Kidney (tissue), 14 donors: ENCODE results near the gene RP9. TPM values are rescaled to one million over a fixed set of nuclear protein-coding genes. Genes with fewer than 3 reads are reported as not detected.

Experiments used
- DNase-seq, 5 donors: peaks; one replicate each; pipeline ENCODE4 v3.0.0-alpha.2; 2013 to 2020
- FAIRE-seq: peaks from 2 replicates; lab custom pipeline; 2012; peaks lifted over from hg19 to GRCh38; lab: Jason Lieb, UNC
- H3K27ac ChIP-seq, 2 donors: one replicate each; pipeline ENCODE4 v1.7.0; 2013; ENCODE audit warnings: low read depth in 2 of 2, low read length in 2 of 2, inconsistent platforms in 1 of 2
- H3K27me3 ChIP-seq: one replicate; pipeline ENCODE4 v1.7.1; 2013; ENCODE audit warnings: low read length, inconsistent platforms; ENCODE audit not compliant: control insufficient read depth, insufficient read depth
- H3K36me3 ChIP-seq, 3 donors: one replicate each; pipeline versions ENCODE4 v1.7.0 to v1.7.1; 2013; ENCODE audit warnings: low read length in 3 of 3, control low read depth in 1 of 3, inconsistent platforms in 1 of 3; ENCODE audit not compliant: insufficient read depth in 3 of 3, control insufficient read depth in 2 of 3
- H3K4me1 ChIP-seq, 3 donors: one replicate each; pipeline versions ENCODE4 v1.7.0 to v1.7.1; 2013; ENCODE audit warnings: low read length in 3 of 3, inconsistent platforms in 1 of 3, low read depth in 1 of 3; ENCODE audit not compliant: control insufficient read depth in 2 of 3, insufficient read depth in 2 of 3
- H3K4me3 ChIP-seq, 3 donors: one replicate each; pipeline versions ENCODE4 v1.7.0 to v1.8.1; 2013; ENCODE audit warnings: low read length in 3 of 3, control low read depth in 1 of 3, inconsistent platforms in 1 of 3
- H3K9ac ChIP-seq, 3 donors: one replicate each; pipeline versions ENCODE4 v1.7.0 to v1.7.1; 2013; ENCODE audit warnings: low read length in 3 of 3, control low read depth in 1 of 3, inconsistent platforms in 1 of 3
- H3K9me3 ChIP-seq, 3 donors: one replicate each; pipeline versions ENCODE4 v1.7.0 to v1.7.1; 2013; ENCODE audit warnings: low read length in 3 of 3, control low read depth in 1 of 3, inconsistent platforms in 1 of 3; ENCODE audit not compliant: control insufficient read depth in 2 of 3, insufficient read depth in 1 of 3
- intact Hi-C: fragments of 100-400 bp; cut with DNase I; formaldehyde crosslinking; loops from one replicate; pipeline ENCODE4 v1.11.1; 2022
- polyA plus RNA-seq: library from polyadenylated mRNA; stranded (reverse); fragments of 350-450 nt; fragmentation: Illumina TruSeq; extraction: RNeasy Lipid Tissue Mini Kit (QIAGEN cat#74804); gene quantifications from one replicate; pipeline ENCODE4 v1.2.3, GENCODE V29; 2014; ENCODE audit warnings: low read depth, low replicate concordance; ENCODE audit not compliant: insufficient read depth
- total RNA-seq: library from RNA; stranded (reverse); fragmentation: NEBNext Ultra II Directional; extraction: Animal tissue kit (Norgen Biotek cat#: 25700); gene quantifications from one replicate; pipeline ENCODE4 v1.2.1, GENCODE V29; 2021
- TF ChIP-seq, protein P1 (sequence below): IDR thresholded peaks from 3 replicates; pipeline ENCODE4 v1.5.1; 2012; ENCODE audit warnings: mild to moderate bottlenecking, moderate library complexity, borderline replicate concordance; ENCODE audit not compliant: insufficient read depth; ENCODE audit errors: extremely low read depth
- donor health status: control.
- donor health status: control.
- donor health status: control.
- donor health status: control.
- donor health status: control.
- donor health status: DM: yes; HTN: yes; CAD: no.
- donor health status: Normal renal cell carcinoma (clear cell type).

RP9 gene
- total and polyA plus RNA-seq, 2 donors from 2014 or later, result 11.3 to 26.1 TPM

DNA sequence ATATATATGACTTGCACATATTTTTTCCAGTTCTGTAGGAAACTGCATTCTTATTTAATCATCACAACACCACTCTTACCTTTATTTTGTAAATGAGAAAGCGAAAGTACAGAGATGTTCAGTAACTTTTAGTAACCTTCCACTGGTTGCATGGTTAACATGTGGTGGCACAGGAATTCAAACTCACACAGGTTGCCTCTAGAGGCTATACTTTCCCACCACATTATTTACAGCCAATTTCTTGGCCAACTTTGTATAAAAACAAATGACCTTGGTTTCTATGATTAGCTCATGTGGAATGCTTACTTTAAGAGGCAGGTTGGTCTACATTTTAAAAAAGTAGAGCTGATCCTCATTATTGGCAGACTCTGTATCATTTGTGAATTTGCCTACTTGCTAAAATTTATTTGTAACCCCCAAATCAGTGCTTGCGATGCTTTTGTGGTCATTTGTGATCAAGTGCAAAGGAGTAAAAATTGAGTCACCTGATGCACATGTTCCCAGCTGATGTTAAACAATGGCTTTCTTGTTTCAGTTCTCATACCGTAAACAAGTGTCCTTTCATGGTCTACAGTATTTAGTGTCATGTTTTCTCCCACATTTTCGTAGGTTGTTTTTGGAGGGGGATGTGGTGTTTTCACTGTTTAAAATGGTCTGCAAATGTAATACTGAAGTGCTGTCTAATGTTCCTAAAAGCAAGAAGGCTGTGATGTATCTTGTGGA, 35.0 kb upstream of the RP9 start:
- H3K27me3 ChIP-seq, result no peaks in the 10 kb centered on the region
- no peaks in the 10 kb centered on the region for H3K36me3 ChIP-seq
- H3K4me1 ChIP-seq, result peaks cover 0 to 3% (median 0%) of the 10 kb centered on the region in 3 donors
- H3K9me3 ChIP-seq, result peaks cover 0 to 4% (median 2%) of the 10 kb centered on the region in 3 donors
- intact Hi-C loops, result no loop called here
- H3K27ac ChIP-seq, result no peak overlapping the region
- TF ChIP-seq, protein P1, sequence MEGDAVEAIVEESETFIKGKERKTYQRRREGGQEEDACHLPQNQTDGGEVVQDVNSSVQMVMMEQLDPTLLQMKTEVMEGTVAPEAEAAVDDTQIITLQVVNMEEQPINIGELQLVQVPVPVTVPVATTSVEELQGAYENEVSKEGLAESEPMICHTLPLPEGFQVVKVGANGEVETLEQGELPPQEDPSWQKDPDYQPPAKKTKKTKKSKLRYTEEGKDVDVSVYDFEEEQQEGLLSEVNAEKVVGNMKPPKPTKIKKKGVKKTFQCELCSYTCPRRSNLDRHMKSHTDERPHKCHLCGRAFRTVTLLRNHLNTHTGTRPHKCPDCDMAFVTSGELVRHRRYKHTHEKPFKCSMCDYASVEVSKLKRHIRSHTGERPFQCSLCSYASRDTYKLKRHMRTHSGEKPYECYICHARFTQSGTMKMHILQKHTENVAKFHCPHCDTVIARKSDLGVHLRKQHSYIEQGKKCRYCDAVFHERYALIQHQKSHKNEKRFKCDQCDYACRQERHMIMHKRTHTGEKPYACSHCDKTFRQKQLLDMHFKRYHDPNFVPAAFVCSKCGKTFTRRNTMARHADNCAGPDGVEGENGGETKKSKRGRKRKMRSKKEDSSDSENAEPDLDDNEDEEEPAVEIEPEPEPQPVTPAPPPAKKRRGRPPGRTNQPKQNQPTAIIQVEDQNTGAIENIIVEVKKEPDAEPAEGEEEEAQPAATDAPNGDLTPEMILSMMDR, result no peak
- FAIRE-seq (no peak), DNase-seq (no peak)
- H3K4me3 ChIP-seq, result no peak overlapping the region
- no peak overlapping the region for H3K9ac ChIP-seq

DNA sequence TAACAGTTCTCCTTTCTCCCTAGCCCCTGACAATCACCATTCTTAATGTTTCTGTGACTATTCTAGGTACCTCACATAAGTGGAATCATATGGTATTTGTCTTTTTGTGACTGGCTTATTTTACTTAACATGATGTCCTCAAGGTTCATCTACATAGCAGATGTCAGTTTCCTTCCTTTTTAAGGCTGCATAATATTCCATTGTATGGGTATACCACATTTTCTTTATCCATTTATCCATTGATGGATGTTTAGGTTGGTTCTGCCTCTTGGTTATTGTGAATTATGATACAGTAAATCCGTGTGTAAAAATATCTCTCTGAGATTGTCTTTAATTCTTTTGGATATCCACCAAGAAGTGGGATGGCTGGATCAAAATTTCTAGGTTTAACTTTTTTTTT, 33.4 kb upstream of the RP9 start:
- intact Hi-C loops, result no loop called here
- H3K9me3 ChIP-seq, result peaks cover 0 to 4% (median 2%) of the 10 kb centered on the region in 3 donors
- DNase-seq (no peak), FAIRE-seq (no peak)
- no peak overlapping the region for H3K27ac ChIP-seq
- no peaks in the 10 kb centered on the region for H3K36me3 ChIP-seq
- TF ChIP-seq, protein P1, result no peak
- peaks cover 0 to 3% (median 0%) of the 10 kb centered on the region in 3 donors for H3K4me1 ChIP-seq
- no peak overlapping the region for H3K9ac ChIP-seq
- H3K4me3 ChIP-seq, result no peak overlapping the region
- H3K27me3 ChIP-seq, result no peaks in the 10 kb centered on the region

DNA sequence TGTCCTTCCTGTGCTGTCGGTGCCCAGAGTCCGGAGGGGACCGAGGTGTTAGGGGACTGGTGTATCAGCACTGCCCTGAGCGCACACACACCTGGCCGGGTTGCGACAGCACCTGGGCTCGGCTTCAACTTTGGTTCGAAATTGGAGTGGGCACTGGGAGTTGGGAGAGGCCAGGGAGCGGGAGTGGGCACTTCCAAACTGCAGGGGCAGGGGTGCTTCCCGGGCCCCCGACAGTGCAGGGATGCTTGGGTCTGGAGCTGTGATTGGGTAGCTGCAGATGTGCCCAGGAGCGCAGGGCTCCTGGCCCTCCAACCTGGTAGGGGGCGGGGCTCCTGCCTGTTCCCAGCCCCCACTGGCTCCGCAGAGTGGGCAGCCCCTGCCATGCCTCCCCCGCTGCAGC, 27.9 kb upstream of the RP9 start:
- no peak for FAIRE-seq
- TF ChIP-seq, protein P1, result no peak
- Histone ChIP-seq H3K27me3 (no peaks in the 10 kb centered on the region), H3K9ac (no peak overlapping the region), H3K4me1 (peaks cover 0 to 1% (median 0%) of the 10 kb centered on the region in 3 donors), H3K36me3 (no peaks in the 10 kb centered on the region), H3K9me3 (no peaks in the 10 kb centered on the region), H3K27ac (no peak overlapping the region), H3K4me3 (no peak overlapping the region)
- peak in 1 of 5 donors; percentile 66 for DNase-seq
- intact Hi-C loops, result no loop called here

DNA sequence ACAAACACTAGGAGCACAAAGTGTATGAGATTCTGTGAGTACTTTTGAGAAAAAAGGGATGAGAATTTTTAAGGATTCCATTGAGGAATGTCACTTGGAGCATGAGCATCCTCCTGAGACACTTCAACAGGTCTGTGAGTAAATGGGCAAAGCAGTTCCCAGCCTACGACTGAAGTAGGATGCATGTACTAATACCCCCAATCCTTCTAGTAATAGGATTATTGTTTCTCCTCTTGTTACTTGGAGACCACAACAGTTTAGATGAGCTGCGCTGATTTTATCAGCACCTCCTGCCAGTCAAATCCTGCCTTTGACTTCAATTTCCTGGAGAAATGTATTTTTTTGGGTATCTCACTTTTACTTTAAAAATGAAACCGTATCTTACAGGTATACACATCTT, 21.0 kb upstream of the RP9 start:
- DNase-seq (peak in 1 of 5 donors; percentile 12), FAIRE-seq (no peak)
- H3K27ac ChIP-seq, result no peak overlapping the region
- H3K27me3 ChIP-seq, result no peaks in the 10 kb centered on the region
- H3K4me3 ChIP-seq, result peak overlapping the region; percentile 89 to 99 (median 98)
- intact Hi-C loops, result no loop called here
- peak overlapping the region; percentile 37 to 98 (median 79) for H3K9ac ChIP-seq
- peaks cover 0 to 11% (median 8%) of the 10 kb centered on the region in 3 donors for H3K4me1 ChIP-seq
- no peaks in the 10 kb centered on the region for H3K36me3 ChIP-seq
- TF ChIP-seq, protein P1, result no peak
- no peaks in the 10 kb centered on the region for H3K9me3 ChIP-seq
